Mesenchymal stem cell (in vitro differentiated cells and primary cell): Measurements from ENCODE around the gene ZNF140.
A peak's percentile ranks its signal among the peaks of the same experiment; 100 is the strongest.

Source experiments
- DNase-seq: peaks from one replicate; pipeline ENCODE4 v3.0.0-alpha.2; 2013
- H2AFZ ChIP-seq: one replicate; pipeline ENCODE4 v1.6.1; 2013; ENCODE audit warnings: low read depth, mild to moderate bottlenecking, control low read depth, inconsistent platforms, low read length, moderate library complexity
- H2AK5ac ChIP-seq: 2 replicates; pipeline ENCODE4 v1.6.1; 2013; ENCODE audit warnings: low read length, moderate library complexity, mild to moderate bottlenecking, inconsistent platforms; ENCODE audit not compliant: severe bottlenecking
- H2BK120ac ChIP-seq: one replicate; pipeline ENCODE4 v1.6.1; 2013; ENCODE audit warnings: low read depth, mild to moderate bottlenecking, inconsistent platforms, low read length, moderate library complexity
- H2BK12ac ChIP-seq, 2 experiments: one replicate each; pipeline ENCODE4 v1.6.1; 2013; ENCODE audit warnings: inconsistent platforms in 2 of 2, low read length in 2 of 2, mild to moderate bottlenecking in 2 of 2, moderate library complexity in 2 of 2, control low read depth in 1 of 2
- H2BK15ac ChIP-seq: one replicate; pipeline ENCODE4 v1.6.1; 2013; ENCODE audit warnings: mild to moderate bottlenecking, low read depth, inconsistent platforms; ENCODE audit not compliant: poor library complexity, severe bottlenecking
- H2BK5ac ChIP-seq: 2 replicates; pipeline ENCODE4 v1.6.1; 2013; ENCODE audit warnings: low read depth, mild to moderate bottlenecking, low read length, control low read depth, inconsistent platforms; ENCODE audit not compliant: poor library complexity, severe bottlenecking
- H3K14ac ChIP-seq, 2 experiments: one replicate each; pipeline ENCODE4 v1.6.1; 2013; ENCODE audit warnings: inconsistent platforms in 2 of 2, low read length in 2 of 2, control low read depth in 1 of 2, mild to moderate bottlenecking in 1 of 2, moderate library complexity in 1 of 2
- H3K18ac ChIP-seq, 2 experiments: one replicate each; pipeline ENCODE4 v1.6.1; 2013; ENCODE audit warnings: inconsistent platforms in 2 of 2, low read length in 2 of 2, control low read depth in 1 of 2, low read depth in 1 of 2, mild to moderate bottlenecking in 1 of 2
- H3K23ac ChIP-seq, 2 experiments: one replicate each; pipeline ENCODE4 v1.6.1; 2013; ENCODE audit warnings: inconsistent platforms in 2 of 2, low read length in 2 of 2, mild to moderate bottlenecking in 2 of 2, moderate library complexity in 2 of 2, control low read depth in 1 of 2
- H3K27ac ChIP-seq: 2 replicates; pipeline ENCODE4 v1.5.1; 2013; ENCODE audit warnings: mild to moderate bottlenecking, moderate library complexity, low read length, control low read depth, inconsistent platforms; ENCODE audit not compliant: poor library complexity, severe bottlenecking
- H3K27me3 ChIP-seq, 2 experiments: 2 replicates each; pipeline versions ENCODE4 v1.6.1 to v1.7.0; 2013; ENCODE audit warnings: low read length in 2 of 2, mild to moderate bottlenecking in 2 of 2, moderate library complexity in 2 of 2, control low read depth in 1 of 2, inconsistent platforms in 1 of 2; ENCODE audit not compliant: control insufficient read depth in 1 of 2, insufficient read depth in 1 of 2
- H3K36me3 ChIP-seq, 2 experiments: 2 replicates each; pipeline versions ENCODE4 v1.6.1 to v1.7.0; 2013; ENCODE audit warnings: low read length in 2 of 2, control low read depth in 1 of 2, inconsistent platforms in 1 of 2, low read depth in 1 of 2, mild to moderate bottlenecking in 1 of 2; ENCODE audit not compliant: insufficient read depth in 2 of 2, control insufficient read depth in 1 of 2
- H3K4ac ChIP-seq, 2 experiments: one replicate each; pipeline ENCODE4 v1.6.1; 2013; ENCODE audit warnings: inconsistent platforms in 2 of 2, low read length in 2 of 2, mild to moderate bottlenecking in 2 of 2, moderate library complexity in 2 of 2, control low read depth in 1 of 2, low read depth in 1 of 2
- H3K4me1 ChIP-seq: 2 replicates; pipeline ENCODE4 v1.6.1; 2013; ENCODE audit warnings: low read depth, low read length, control low read depth; ENCODE audit not compliant: control insufficient read depth, insufficient read depth
- H3K4me2 ChIP-seq: 2 replicates; pipeline ENCODE4 v1.6.1; 2013; ENCODE audit warnings: low read length, mild to moderate bottlenecking, inconsistent platforms; ENCODE audit not compliant: poor library complexity, severe bottlenecking
- H3K4me3 ChIP-seq, 2 experiments: 2 replicates each; pipeline versions ENCODE4 v1.5.1 to v1.7.0; 2013; ENCODE audit warnings: low read length in 2 of 2, mild to moderate bottlenecking in 2 of 2, control low read depth in 1 of 2, low read depth in 1 of 2; ENCODE audit not compliant: insufficient read depth in 1 of 2
- H3K79me1 ChIP-seq: replicated peaks from 2 replicates; pipeline ENCODE4 v1.6.1; 2013; ENCODE audit warnings: mild to moderate bottlenecking, control low read depth, low read length, inconsistent platforms; ENCODE audit not compliant: poor library complexity, severe bottlenecking
- H3K9ac ChIP-seq: 2 replicates; pipeline ENCODE4 v1.7.0; 2013; ENCODE audit warnings: mild to moderate bottlenecking, low read length, moderate library complexity
- H3K9me3 ChIP-seq: 2 replicates; pipeline ENCODE4 v1.7.0; 2013; ENCODE audit warnings: mild to moderate bottlenecking, low read length; ENCODE audit not compliant: control insufficient read depth
- H4K8ac ChIP-seq: one replicate; pipeline ENCODE4 v1.6.1; 2013; ENCODE audit warnings: inconsistent platforms, mild to moderate bottlenecking, low read length, moderate library complexity
- H4K91ac ChIP-seq: one replicate; pipeline ENCODE4 v1.6.1; 2013; ENCODE audit warnings: mild to moderate bottlenecking, low read length, inconsistent platforms
- WGBS: methylation state at CpG from one replicate; pipeline ENCODE4 v1.1.7; 2013; ENCODE audit warnings: mixed read lengths; 5-methylcytosine and 5-hydroxymethylcytosine counted together

ZNF140 gene

DNA sequence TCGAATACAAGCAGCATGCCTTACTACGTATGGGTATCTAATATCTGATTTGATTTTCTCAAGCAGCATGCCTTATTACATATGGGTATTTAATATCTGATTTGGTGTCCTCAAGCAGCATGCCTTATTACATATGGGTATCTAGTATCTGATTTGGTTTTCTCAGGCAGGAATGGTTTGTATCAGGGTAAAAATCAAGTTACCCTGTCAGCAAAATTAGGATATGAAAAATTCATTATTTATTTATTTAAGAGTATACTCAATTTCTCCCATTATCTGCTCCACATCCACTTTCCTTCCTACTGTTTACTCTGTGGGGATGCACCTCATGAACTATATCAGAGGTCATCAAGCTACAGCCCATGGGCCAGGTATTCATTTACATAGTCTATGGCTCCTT is 27.4 kb downstream of the ZNF140 start:
- Histone ChIP-seq H3K14ac (no peak overlapping the region), H2BK12ac (no peak overlapping the region), H2AFZ (no peak overlapping the region), H2BK15ac (no peak overlapping the region), H3K79me1 (peaks cover 8% of the 10 kb centered on the region), H4K8ac (no peak overlapping the region), H3K23ac (no peak overlapping the region), H3K9ac (no peak overlapping the region), H2BK120ac (no peak overlapping the region), H3K27me3 (no peaks in the 10 kb centered on the region), H3K4me1 (no peaks in the 10 kb centered on the region), H2AK5ac (no peak overlapping the region), H3K36me3 (peaks cover 16 to 55% of the 10 kb centered on the region in 2 experiments), H3K4ac (no peak overlapping the region), H3K4me3 (peak overlapping the region in 1 of 2 experiments; percentile 71), H3K27ac (no peak overlapping the region), H3K18ac (no peak overlapping the region), H4K91ac (no peak overlapping the region), H3K9me3 (peaks cover 96% of the 10 kb centered on the region), H3K4me2 (no peak overlapping the region), H2BK5ac (no peak overlapping the region)
- DNase-seq = no peak
- no CpG with 5 or more reads among the region's 2 CpGs for WGBS

DNA sequence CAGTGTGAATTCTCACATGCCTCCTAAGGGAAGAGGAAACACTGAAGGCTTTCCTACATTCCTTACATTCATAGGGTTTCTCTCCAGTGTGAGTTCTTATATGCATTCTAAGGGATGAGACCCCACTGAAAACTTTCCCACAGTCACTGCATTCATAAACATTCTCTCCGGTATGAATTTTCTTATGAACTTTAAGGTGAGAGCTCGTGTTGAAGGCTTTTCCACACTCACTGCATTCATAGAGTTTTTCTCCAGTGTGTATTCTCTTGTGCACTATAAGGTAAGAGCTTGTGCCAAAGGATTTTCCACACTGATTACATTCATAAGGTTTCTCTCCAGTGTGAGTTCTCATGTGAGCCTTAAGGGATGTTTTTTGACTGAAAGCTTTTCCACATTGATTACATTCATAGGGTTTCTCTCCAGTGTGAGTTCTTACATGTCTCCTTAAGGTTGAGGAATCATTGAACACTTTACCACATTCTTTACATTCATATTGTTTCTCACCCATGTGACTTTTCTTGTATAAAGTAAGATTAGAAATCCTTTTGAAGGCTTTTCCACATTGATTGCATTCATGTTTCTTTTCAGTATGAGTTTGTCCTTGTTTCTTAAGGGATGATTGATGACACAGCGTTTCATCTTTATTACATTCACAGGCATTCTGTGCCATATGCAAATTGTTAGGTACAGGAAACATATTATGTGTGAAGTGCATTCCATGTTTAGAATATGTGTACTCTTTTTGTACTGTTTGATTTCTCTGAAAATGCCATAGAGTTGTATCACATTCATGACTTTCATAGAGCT is 39.9 kb downstream of the ZNF140 start:
- peaks cover 16 to 64% of the 10 kb centered on the region in 2 experiments for H3K36me3 ChIP-seq
- no peak overlapping the region for H3K23ac ChIP-seq
- H3K4me1 ChIP-seq = no peaks in the 10 kb centered on the region
- H3K14ac ChIP-seq = no peak overlapping the region
- WGBS = no CpG with 5 or more reads among the region's 3 CpGs
- peak; percentile 11 for DNase-seq
- no peak overlapping the region for H3K4ac ChIP-seq
- no peak overlapping the region for H2BK12ac ChIP-seq
- H3K79me1 ChIP-seq = peaks cover 14% of the 10 kb centered on the region
- H3K9me3 ChIP-seq = peaks cover 100% of the 10 kb centered on the region
- no peak overlapping the region for H3K4me2 ChIP-seq
- no peak overlapping the region for H2AK5ac ChIP-seq
- H3K9ac ChIP-seq = no peak overlapping the region
- peak overlapping the region in 1 of 2 experiments; percentile 65 for H3K4me3 ChIP-seq
- no peak overlapping the region for H2BK120ac ChIP-seq
- no peak overlapping the region for H4K91ac ChIP-seq
- H2BK5ac ChIP-seq = no peak overlapping the region
- H2AFZ ChIP-seq = no peak overlapping the region
- H3K27me3 ChIP-seq = no peaks in the 10 kb centered on the region
- no peak overlapping the region for H4K8ac ChIP-seq
- no peak overlapping the region for H3K27ac ChIP-seq
- H3K18ac ChIP-seq = no peak overlapping the region
- H2BK15ac ChIP-seq = no peak overlapping the region

DNA sequence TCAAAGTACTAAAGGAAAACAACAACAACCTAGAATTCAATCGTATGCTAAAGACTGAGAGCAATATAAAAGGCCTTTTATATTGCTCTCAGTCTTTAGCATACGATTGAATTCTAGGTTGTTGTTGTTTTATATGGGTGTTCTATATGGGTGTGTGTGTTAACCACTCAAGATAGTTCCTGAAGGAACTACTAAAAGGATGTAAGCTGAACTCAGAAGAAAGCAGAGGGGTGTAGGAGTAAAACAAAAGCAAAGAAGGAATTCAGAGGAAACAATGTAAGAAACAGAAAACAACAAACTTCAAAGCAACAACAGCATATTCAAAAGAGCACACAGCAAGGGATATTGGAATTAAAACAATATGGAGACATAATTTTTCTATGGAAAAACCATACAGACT is 44.0 kb downstream of the ZNF140 start:
- DNase-seq = no peak
- H3K4me3 ChIP-seq = peak overlapping the region in 1 of 2 experiments; percentile 70
- H2AK5ac ChIP-seq = no peak overlapping the region
- H3K79me1 ChIP-seq = peaks cover 22% of the 10 kb centered on the region
- H2BK15ac ChIP-seq = no peak overlapping the region
- 100% methylated on average over 1 of the region's 2 CpGs for WGBS
- no peaks in the 10 kb centered on the region for H3K4me1 ChIP-seq
- peaks cover 21 to 63% of the 10 kb centered on the region in 2 experiments for H3K36me3 ChIP-seq
- H4K8ac ChIP-seq = no peak overlapping the region
- H3K9ac ChIP-seq = no peak overlapping the region
- H2AFZ ChIP-seq = no peak overlapping the region
- H2BK5ac ChIP-seq = no peak overlapping the region
- H3K4ac ChIP-seq = no peak overlapping the region
- no peak overlapping the region for H4K91ac ChIP-seq
- no peaks in the 10 kb centered on the region for H3K27me3 ChIP-seq
- no peak overlapping the region for H3K18ac ChIP-seq
- H3K9me3 ChIP-seq = peaks cover 88% of the 10 kb centered on the region
- no peak overlapping the region for H3K27ac ChIP-seq
- H3K23ac ChIP-seq = no peak overlapping the region
- H3K4me2 ChIP-seq = no peak overlapping the region
- no peak overlapping the region for H2BK120ac ChIP-seq
- H2BK12ac ChIP-seq = no peak overlapping the region
- no peak overlapping the region for H3K14ac ChIP-seq

DNA sequence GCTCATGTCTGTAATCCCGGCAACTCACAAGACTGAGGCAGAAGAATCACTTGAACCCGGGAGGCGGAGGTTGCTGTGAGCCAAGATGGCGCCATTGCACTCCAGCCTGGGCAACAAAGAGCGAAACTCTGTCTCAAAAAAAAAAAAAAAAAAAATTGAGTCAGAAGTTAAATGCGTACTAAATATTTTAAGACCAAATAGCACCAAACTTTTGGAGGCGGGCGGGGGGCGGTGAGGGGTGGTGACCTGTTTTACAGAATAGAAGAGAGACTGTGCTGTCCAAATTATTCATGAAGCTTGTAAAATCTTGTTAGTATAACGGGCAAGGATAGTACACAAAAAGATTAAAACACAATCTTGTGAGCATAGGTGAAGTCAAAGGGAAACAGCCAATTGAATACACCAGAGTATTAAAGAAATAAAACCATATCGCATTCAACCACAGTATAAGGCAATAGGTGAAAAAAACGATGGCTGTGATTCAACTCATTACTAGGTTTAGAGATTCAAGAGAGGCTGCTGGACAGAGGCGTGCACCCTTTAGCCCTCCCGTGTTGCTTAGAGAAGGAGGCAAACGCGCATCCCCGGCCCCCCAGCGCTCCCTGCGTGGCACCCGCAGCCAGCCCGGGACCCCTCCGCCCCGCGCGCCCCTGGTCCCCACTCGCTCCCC is 48.8 kb downstream of the ZNF140 start:
- H3K27ac ChIP-seq = peak overlapping the region; percentile 55
- peak overlapping the region; percentile 73 for H2BK15ac ChIP-seq
- H3K27me3 ChIP-seq = no peaks in the 10 kb centered on the region
- H3K18ac ChIP-seq = peak overlapping the region; percentile 52 to 71
- no peak overlapping the region for H3K23ac ChIP-seq
- H2BK120ac ChIP-seq = no peak overlapping the region
- no peak for DNase-seq
- H2AFZ ChIP-seq = peak overlapping the region; percentile 49
- peak overlapping the region; percentile 73 to 90 for H3K4me3 ChIP-seq
- H3K36me3 ChIP-seq = peaks cover 17 to 30% of the 10 kb centered on the region in 2 experiments
- H2BK12ac ChIP-seq = no peak overlapping the region
- WGBS = 24% methylated on average over 22 of the region's 26 CpGs
- H3K9me3 ChIP-seq = peaks cover 58% of the 10 kb centered on the region
- H3K4me2 ChIP-seq = peak overlapping the region; percentile 92
- H3K79me1 ChIP-seq = peaks cover 21% of the 10 kb centered on the region
- no peaks in the 10 kb centered on the region for H3K4me1 ChIP-seq
- peak overlapping the region in 1 of 2 experiments; percentile 37 for H3K14ac ChIP-seq
- H3K4ac ChIP-seq = peak overlapping the region; percentile 14 to 39
- H3K9ac ChIP-seq = peak overlapping the region; percentile 96
- no peak overlapping the region for H2BK5ac ChIP-seq
- H4K91ac ChIP-seq = no peak overlapping the region
- H4K8ac ChIP-seq = peak overlapping the region; percentile 16
- H2AK5ac ChIP-seq = no peak overlapping the region
